NCI-H2107 treated with DMSO at 0.1 percent for 48 hours (cell line): Measurements from ENCODE around the gene CHST1.

ENCODE experiments used
- DNase-seq: peaks from one replicate; lab custom pipeline; 2025; ENCODE audit not compliant: unreplicated experiment; lab: John Stamatoyannopoulos, UW

Gene CHST1

GRCh38 chr11:45646275-45646927 lies 19.0 kb downstream of the CHST1 start:
- no peak for DNase-seq

DNA sequence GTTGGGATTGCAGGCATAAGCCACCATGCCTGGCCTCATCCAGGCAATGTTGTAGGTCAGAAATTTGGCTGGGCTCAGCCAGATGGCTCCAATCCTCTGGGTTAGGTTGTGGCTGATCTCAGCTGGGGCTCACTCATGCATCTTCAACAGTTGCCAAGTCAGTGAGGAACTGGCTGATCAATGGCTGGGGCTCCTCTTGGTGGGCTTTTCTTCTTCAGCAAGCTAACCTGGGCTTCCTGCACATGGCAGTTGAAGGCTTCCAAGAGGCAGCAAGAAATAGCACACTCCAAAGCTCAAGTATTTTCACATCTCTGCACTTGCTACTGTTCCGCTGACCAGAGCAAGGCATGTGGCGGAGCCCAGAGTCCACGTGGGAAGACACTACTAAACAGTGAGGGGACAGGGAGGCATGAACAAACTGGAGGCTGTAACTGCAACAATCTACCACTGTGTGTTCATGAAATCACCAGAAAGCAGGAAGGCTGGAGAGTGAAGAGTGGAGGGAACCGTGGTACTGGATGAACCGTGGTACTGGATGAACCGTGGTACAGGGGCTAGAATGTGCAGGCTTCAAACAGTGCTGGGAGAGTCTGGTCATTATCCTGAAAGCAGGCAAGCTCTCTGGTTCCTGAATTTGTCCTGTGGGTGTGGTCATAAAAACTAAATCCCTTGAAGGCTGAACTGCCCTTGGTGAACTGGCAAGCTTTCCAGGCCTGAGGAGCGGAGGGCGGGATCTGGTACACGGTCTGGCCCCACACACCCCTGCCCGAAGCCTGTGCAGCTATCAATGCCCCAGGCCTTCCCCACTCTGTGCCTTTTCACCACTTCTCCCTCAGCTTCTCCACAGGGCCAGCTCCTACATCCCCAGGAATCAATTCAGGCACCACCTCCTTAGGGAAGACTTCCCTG lies 20.2 kb downstream of the CHST1 start:
- DNase-seq, result no peak

- DNase-seq, result no peak
Observed at GRCh38 chr11:45643598-45644260, 21.7 kb downstream of the CHST1 start.

GRCh38 chr11:45641961-45642360 lies 23.5 kb downstream of the CHST1 start:
- no peak for DNase-seq

- DNase-seq, result no peak
Observed at GRCh38 chr11:45638051-45638450, 27.4 kb downstream of the CHST1 start.

DNA sequence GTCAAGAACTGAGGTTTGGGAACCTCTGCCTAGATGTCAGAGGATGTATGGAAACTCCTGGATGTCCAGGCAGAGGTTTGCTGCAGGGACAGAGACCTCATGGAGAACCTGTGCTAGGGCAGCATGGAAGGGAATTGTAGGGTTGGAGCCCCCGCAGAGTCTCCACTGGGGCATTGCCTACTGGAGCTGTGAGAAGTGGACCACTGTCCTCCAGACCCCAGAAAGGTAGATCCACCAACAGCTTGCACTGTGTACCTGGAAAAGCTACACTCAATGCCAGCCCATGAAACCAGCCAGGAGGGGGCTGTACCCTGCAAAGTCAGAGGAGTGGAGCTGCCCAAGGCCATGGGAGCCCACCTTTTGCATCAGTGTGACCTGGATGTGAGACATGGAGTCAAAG lies 29.5 kb downstream of the CHST1 start:
- DNase-seq, result no peak

- no peak for DNase-seq
Observed at GRCh38 chr11:45625611-45626010, 39.8 kb downstream of the CHST1 start.

DNA sequence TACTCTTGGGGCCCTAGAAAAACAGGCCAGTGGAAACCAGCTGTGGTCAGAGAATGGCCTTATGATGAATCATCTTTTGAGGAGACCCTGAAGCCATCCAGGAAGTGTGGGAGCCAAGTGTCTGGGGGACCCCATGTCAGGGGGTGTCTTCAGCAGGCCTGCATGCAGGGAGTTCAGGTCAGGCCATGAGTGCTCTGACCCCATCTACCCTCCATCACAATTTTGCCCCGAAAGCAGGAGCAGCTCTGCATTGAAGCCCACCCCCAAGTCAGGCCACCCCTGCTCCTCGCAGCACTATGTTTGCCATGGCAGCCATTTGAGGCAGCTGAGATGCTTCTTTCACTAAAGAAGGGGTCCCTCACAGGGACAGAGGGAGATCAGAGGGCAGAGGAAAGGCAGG lies 41.3 kb downstream of the CHST1 start:
- no peak for DNase-seq

- no peak for DNase-seq
Observed at GRCh38 chr11:45622861-45623260, 42.6 kb downstream of the CHST1 start.

- no peak for DNase-seq
Observed at GRCh38 chr11:45622283-45622682, 43.1 kb downstream of the CHST1 start.

DNA sequence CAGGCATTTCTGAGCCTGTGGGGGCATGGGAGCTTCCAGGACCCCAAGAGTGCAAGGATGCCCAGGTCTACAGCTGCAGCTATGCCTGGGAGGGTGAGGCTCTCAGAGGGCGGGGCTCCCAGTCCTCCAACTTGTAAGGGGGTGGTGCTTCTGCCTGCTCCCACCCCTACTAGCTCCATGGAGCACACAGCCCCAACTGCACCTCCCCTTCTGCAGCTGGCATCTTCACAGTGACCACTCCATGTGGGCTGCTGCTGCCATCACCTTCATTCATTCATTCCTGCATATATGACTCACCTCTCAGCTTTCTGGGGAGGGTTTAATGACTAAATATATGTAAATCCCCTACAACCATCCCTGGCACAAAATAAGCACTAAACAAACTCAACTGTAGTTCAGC lies 43.8 kb downstream of the CHST1 start:
- no peak for DNase-seq

- no peak for DNase-seq
Observed at GRCh38 chr11:45620243-45620642, 45.2 kb downstream of the CHST1 start.

DNA sequence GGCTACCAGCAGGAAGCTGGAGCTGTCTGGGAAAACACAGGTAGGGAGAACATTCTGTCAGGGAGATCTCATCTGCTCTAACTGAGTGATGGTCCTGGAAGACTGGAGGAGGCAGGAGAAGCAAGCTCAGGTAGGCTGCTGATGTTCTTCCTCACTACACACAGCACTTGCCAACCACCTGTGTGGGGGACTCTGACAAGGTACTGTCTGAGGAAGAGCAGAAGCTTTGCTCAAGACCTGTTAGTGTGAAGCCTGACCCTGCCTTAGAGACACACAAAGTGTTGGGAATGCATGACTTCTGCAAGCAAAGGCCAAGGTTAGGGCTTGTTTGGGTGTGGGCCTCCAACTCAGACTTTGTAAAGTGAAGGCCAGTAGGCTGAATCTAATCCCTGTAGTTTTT lies 46.5 kb downstream of the CHST1 start:
- DNase-seq, result no peak

GRCh38 chr11:45617871-45618601 lies 47.4 kb downstream of the CHST1 start:
- no peak for DNase-seq

GRCh38 chr11:45616802-45617549 lies 48.4 kb downstream of the CHST1 start:
- no peak for DNase-seq

- DNase-seq, result no peak
Observed at GRCh38 chr11:45615182-45615792, 50.1 kb downstream of the CHST1 start.

DNA sequence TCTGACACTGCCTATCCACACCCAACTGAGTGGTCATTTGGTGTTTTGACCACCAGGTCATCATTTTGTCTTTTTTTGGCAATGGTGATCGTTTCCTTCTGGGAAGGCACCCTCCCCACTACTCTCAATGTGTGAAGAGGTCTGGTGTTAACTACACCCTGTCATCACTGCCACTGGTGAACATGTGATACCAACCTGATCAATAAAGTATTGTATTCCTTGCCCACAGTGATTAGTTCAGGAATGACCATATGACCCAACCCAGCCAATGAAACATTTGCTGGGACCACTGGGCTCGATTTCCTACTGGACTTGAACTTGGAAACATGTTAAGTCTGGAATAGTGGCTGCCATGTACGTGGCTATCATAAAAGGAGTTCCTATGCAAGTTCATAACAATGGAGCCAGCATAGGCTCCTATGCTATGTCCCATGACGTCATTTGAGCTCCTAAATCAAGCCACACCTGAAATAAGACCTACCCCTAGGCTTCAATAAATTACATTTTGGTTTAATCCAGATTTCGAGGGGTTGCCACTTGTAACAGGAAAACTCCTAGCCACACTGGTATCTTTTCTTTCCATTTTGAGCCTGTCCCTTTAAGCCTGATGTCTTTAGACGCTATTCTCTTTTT lies 51.1 kb downstream of the CHST1 start:
- DNase-seq, result no peak

DNA sequence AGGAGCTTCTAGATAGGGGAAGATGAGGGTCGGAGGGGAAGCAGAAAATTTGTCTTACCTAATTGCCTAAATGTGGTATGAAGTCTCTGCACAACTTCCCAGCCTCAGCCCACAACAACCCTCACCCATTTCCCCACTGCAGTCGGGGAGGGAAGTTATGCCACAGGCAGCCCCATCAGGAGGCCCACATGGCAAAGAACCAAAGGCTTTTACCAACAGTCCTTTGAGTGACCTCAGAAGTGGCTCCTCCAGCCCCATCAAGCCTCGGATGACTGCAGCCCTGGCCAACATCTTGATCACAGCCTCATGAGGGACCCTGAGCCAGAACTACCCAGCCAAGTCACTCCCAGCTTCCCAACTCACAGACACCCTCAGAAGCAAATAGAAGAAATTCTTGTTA lies 54.8 kb downstream of the CHST1 start:
- DNase-seq, result no peak

DNA sequence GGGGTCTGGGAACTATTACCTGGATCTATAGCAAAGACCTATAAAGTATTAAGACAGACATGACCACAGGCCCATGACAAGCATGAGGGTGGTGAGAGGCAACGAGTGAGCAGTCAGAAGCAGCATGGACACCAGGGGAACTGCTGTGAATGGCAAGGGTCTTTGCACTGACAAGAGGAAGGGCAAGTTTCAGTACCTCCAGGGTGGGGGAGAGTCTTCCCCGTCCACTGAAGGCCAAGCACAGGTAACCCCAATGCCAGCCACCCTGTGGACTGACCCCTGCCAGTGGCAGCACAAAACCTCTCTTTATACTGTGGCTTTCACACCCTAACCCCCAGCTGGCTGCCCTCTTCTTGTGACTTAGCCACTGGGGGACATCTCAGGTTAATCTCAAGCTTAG lies 55.5 kb downstream of the CHST1 start:
- DNase-seq, result no peak

DNA sequence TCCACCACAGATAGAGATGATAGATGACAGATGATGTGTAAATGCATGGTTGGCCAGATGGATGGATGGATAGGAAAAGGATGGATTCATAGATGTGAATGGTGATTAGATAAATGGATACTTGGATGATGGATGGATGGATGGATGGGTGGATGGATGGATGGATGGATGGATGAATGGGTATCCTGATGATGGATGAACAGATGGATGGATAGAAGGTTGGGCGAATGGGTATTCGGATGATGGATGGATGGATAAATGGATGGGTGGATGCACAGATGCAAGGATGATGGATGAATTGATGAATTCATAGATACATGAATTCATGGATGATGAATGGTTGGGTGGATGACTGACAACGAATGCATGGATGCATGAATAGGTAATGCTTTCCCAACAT lies 56.1 kb downstream of the CHST1 start:
- DNase-seq, result no peak
